ENCODE data around the gene PDE1C.
A peak's percentile ranks its signal among the peaks of the same experiment; 100 is the strongest.

The PDE1C gene

GRCh38 chr7:31890198-31890597, 180.0 kb downstream of the PDE1C start:
- Histone ChIP-seq H2AFZ (ENCODE audit: insufficient read depth, low read length, poor library complexity) (no peak overlapping the region), H4K91ac (ENCODE audit: low read depth, low read length) (no peak overlapping the region), H2AK5ac (ENCODE audit: low read length) (no peak overlapping the region), H3K4me3 (ENCODE audit: low read depth, low read length) (no peak overlapping the region), H2BK5ac (ENCODE audit: low read depth, low read length, poor library complexity) (no peak overlapping the region), H3K23ac (ENCODE audit: low read length) (no peak overlapping the region), H3K36me3 (ENCODE audit: control insufficient read depth in 1 of 2, insufficient read depth in 2 of 2, low read length in 2 of 2) (no peaks in the 10 kb centered on the region), H2BK120ac (ENCODE audit: insufficient read depth, low read length, poor library complexity) (no peak overlapping the region), H3K4me1 (ENCODE audit: control insufficient read depth in 1 of 2, insufficient read depth in 2 of 2, low read length in 2 of 2) (no peaks in the 10 kb centered on the region), H4K8ac (ENCODE audit: low read depth, low read length) (no peak overlapping the region), H3K27me3 (ENCODE audit: insufficient read depth, low read length) (no peaks in the 10 kb centered on the region), H3K79me1 (ENCODE audit: low read length) (no peaks in the 10 kb centered on the region), H3K4me2 (ENCODE audit: low read length) (no peak overlapping the region), H3K18ac (ENCODE audit: low read length) (no peak overlapping the region), H4K12ac (ENCODE audit: low read depth, low read length) (no peak overlapping the region), H3K9me3 (ENCODE audit: insufficient read depth, low read depth, low read length) (no peaks in the 10 kb centered on the region), H3K14ac (ENCODE audit: low read length) (no peak overlapping the region), H3K79me2 (ENCODE audit: control insufficient read depth, insufficient read depth, low read length, poor library complexity) (no peaks in the 10 kb centered on the region), H3K4ac (ENCODE audit: low read depth, low read length) (no peak overlapping the region), H2BK12ac (ENCODE audit: low read length) (no peak overlapping the region), H3K27ac (ENCODE audit: low read depth, low read length) (no peak overlapping the region), H3K9ac (ENCODE audit: low read length) (no peak overlapping the region)
- no CpG with 5 or more reads among the region's 3 CpGs for WGBS (ENCODE audit: extremely low coverage, insufficient coverage, insufficient read length)
- peak; percentile 20 to 49 for DNase-seq

DNA sequence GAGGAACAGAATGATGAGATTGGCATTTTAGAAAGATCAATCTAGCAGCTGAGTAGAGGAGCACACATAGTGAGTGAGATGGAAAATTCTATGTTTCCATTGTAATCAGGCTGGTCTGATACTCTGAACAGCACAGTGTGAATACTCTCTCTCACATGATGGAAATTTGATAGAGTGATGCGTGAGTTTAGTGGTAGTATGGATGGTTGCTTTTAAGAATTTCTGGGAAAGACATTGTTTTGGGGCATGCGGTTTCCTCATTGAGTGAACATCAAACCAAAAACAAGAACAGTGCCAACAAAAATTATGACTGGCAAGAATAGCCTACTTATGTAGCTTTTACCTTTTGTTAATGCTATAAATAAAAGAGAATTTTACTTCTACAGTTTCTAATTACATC, 183.2 kb downstream of the PDE1C start:
- no peak overlapping the region for H2BK120ac ChIP-seq (ENCODE audit: insufficient read depth, low read length, poor library complexity)
- H4K12ac ChIP-seq (ENCODE audit: low read depth, low read length), result no peak overlapping the region
- H3K79me1 ChIP-seq (ENCODE audit: low read length), result no peaks in the 10 kb centered on the region
- H3K18ac ChIP-seq (ENCODE audit: low read length), result no peak overlapping the region
- H3K4me2 ChIP-seq (ENCODE audit: low read length), result no peak overlapping the region
- WGBS (ENCODE audit: extremely low coverage, insufficient coverage, insufficient read length), result 100% methylated on average over 1 of the region's 2 CpGs
- no peaks in the 10 kb centered on the region for H3K9me3 ChIP-seq (ENCODE audit: insufficient read depth, low read depth, low read length)
- no peak overlapping the region for H2BK5ac ChIP-seq (ENCODE audit: low read depth, low read length, poor library complexity)
- H4K8ac ChIP-seq (ENCODE audit: low read depth, low read length), result no peak overlapping the region
- H3K14ac ChIP-seq (ENCODE audit: low read length), result no peak overlapping the region
- no peak overlapping the region for H3K27ac ChIP-seq (ENCODE audit: low read depth, low read length)
- no peak overlapping the region for H3K4ac ChIP-seq (ENCODE audit: low read depth, low read length)
- H2AK5ac ChIP-seq (ENCODE audit: low read length), result no peak overlapping the region
- H3K27me3 ChIP-seq (ENCODE audit: insufficient read depth, low read length), result no peaks in the 10 kb centered on the region
- no peaks in the 10 kb centered on the region for H3K79me2 ChIP-seq (ENCODE audit: control insufficient read depth, insufficient read depth, low read length, poor library complexity)
- H2BK12ac ChIP-seq (ENCODE audit: low read length), result no peak overlapping the region
- H3K4me3 ChIP-seq (ENCODE audit: low read depth, low read length), result no peak overlapping the region
- H3K9ac ChIP-seq (ENCODE audit: low read length), result no peak overlapping the region
- no peak overlapping the region for H3K23ac ChIP-seq (ENCODE audit: low read length)
- H4K91ac ChIP-seq (ENCODE audit: low read depth, low read length), result no peak overlapping the region
- no peak for DNase-seq
- H3K36me3 ChIP-seq (ENCODE audit: control insufficient read depth in 1 of 2, insufficient read depth in 2 of 2, low read length in 2 of 2), result no peaks in the 10 kb centered on the region
- no peaks in the 10 kb centered on the region for H3K4me1 ChIP-seq (ENCODE audit: control insufficient read depth in 1 of 2, insufficient read depth in 2 of 2, low read length in 2 of 2)
- no peak overlapping the region for H2AFZ ChIP-seq (ENCODE audit: insufficient read depth, low read length, poor library complexity)

DNA sequence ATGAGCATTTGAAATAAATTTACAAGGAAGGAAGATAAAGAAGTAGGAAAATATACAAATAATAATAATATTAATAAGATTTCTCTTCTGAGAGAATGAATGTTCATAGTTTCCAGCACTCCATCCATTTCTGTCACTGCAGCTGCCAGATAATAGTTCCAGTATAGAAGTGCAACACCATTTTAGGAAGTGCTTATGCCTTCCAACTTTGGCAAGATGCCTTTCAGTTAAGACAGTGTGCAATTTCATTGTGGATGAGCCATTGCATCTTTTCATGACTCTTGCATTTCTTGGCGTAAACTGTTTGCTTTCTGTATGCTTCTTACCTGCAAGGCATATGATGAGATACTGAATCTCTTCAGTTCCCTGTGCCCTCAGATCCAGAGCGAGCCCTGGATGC, 185.0 kb downstream of the PDE1C start:
- H2BK12ac ChIP-seq (ENCODE audit: low read length), result no peak overlapping the region
- no CpG with 5 or more reads among the region's 2 CpGs for WGBS (ENCODE audit: extremely low coverage, insufficient coverage, insufficient read length)
- no peak overlapping the region for H4K8ac ChIP-seq (ENCODE audit: low read depth, low read length)
- H3K23ac ChIP-seq (ENCODE audit: low read length), result no peak overlapping the region
- H3K27me3 ChIP-seq (ENCODE audit: insufficient read depth, low read length), result no peaks in the 10 kb centered on the region
- H4K91ac ChIP-seq (ENCODE audit: low read depth, low read length), result no peak overlapping the region
- H3K14ac ChIP-seq (ENCODE audit: low read length), result no peak overlapping the region
- no peak overlapping the region for H2BK120ac ChIP-seq (ENCODE audit: insufficient read depth, low read length, poor library complexity)
- no peak for DNase-seq
- no peak overlapping the region for H2AK5ac ChIP-seq (ENCODE audit: low read length)
- no peaks in the 10 kb centered on the region for H3K4me1 ChIP-seq (ENCODE audit: control insufficient read depth in 1 of 2, insufficient read depth in 2 of 2, low read length in 2 of 2)
- no peaks in the 10 kb centered on the region for H3K79me2 ChIP-seq (ENCODE audit: control insufficient read depth, insufficient read depth, low read length, poor library complexity)
- no peak overlapping the region for H3K18ac ChIP-seq (ENCODE audit: low read length)
- no peak overlapping the region for H3K4me2 ChIP-seq (ENCODE audit: low read length)
- H3K9ac ChIP-seq (ENCODE audit: low read length), result no peak overlapping the region
- H3K36me3 ChIP-seq (ENCODE audit: control insufficient read depth in 1 of 2, insufficient read depth in 2 of 2, low read length in 2 of 2), result no peaks in the 10 kb centered on the region
- no peak overlapping the region for H3K4ac ChIP-seq (ENCODE audit: low read depth, low read length)
- no peak overlapping the region for H3K27ac ChIP-seq (ENCODE audit: low read depth, low read length)
- no peak overlapping the region for H2BK5ac ChIP-seq (ENCODE audit: low read depth, low read length, poor library complexity)
- H4K12ac ChIP-seq (ENCODE audit: low read depth, low read length), result no peak overlapping the region
- H3K4me3 ChIP-seq (ENCODE audit: low read depth, low read length), result no peak overlapping the region
- H2AFZ ChIP-seq (ENCODE audit: insufficient read depth, low read length, poor library complexity), result no peak overlapping the region
- no peaks in the 10 kb centered on the region for H3K9me3 ChIP-seq (ENCODE audit: insufficient read depth, low read depth, low read length)
- no peaks in the 10 kb centered on the region for H3K79me1 ChIP-seq (ENCODE audit: low read length)

GRCh38 chr7:31883761-31884164, 186.4 kb downstream of the PDE1C start:
- no peaks in the 10 kb centered on the region for H3K27me3 ChIP-seq (ENCODE audit: insufficient read depth, low read length)
- H3K14ac ChIP-seq (ENCODE audit: low read length), result no peak overlapping the region
- no peak overlapping the region for H3K4me3 ChIP-seq (ENCODE audit: low read depth, low read length)
- no peak overlapping the region for H2AK5ac ChIP-seq (ENCODE audit: low read length)
- H3K18ac ChIP-seq (ENCODE audit: low read length), result no peak overlapping the region
- no peaks in the 10 kb centered on the region for H3K4me1 ChIP-seq (ENCODE audit: control insufficient read depth in 1 of 2, insufficient read depth in 2 of 2, low read length in 2 of 2)
- H4K91ac ChIP-seq (ENCODE audit: low read depth, low read length), result no peak overlapping the region
- H3K36me3 ChIP-seq (ENCODE audit: control insufficient read depth in 1 of 2, insufficient read depth in 2 of 2, low read length in 2 of 2), result no peaks in the 10 kb centered on the region
- no peak overlapping the region for H3K27ac ChIP-seq (ENCODE audit: low read depth, low read length)
- H3K9ac ChIP-seq (ENCODE audit: low read length), result no peak overlapping the region
- H2BK5ac ChIP-seq (ENCODE audit: low read depth, low read length, poor library complexity), result no peak overlapping the region
- no peak overlapping the region for H2AFZ ChIP-seq (ENCODE audit: insufficient read depth, low read length, poor library complexity)
- no peaks in the 10 kb centered on the region for H3K79me1 ChIP-seq (ENCODE audit: low read length)
- no peak overlapping the region for H2BK120ac ChIP-seq (ENCODE audit: insufficient read depth, low read length, poor library complexity)
- H3K4ac ChIP-seq (ENCODE audit: low read depth, low read length), result no peak overlapping the region
- H2BK12ac ChIP-seq (ENCODE audit: low read length), result no peak overlapping the region
- WGBS (ENCODE audit: extremely low coverage, insufficient coverage, insufficient read length), result no CpG with 5 or more reads among the region's 3 CpGs
- H3K23ac ChIP-seq (ENCODE audit: low read length), result no peak overlapping the region
- peak in 1 of 2 donors; percentile 7 for DNase-seq
- no peak overlapping the region for H4K12ac ChIP-seq (ENCODE audit: low read depth, low read length)
- no peaks in the 10 kb centered on the region for H3K9me3 ChIP-seq (ENCODE audit: insufficient read depth, low read depth, low read length)
- no peak overlapping the region for H4K8ac ChIP-seq (ENCODE audit: low read depth, low read length)
- H3K4me2 ChIP-seq (ENCODE audit: low read length), result no peak overlapping the region
- no peaks in the 10 kb centered on the region for H3K79me2 ChIP-seq (ENCODE audit: control insufficient read depth, insufficient read depth, low read length, poor library complexity)
